NK-92 (cell line): ENCODE results near the gene ABHD11.

ENCODE experiments used
- DNase-seq: peaks from one replicate; lab custom pipeline; 2025; ENCODE audit not compliant: unreplicated experiment; lab: John Stamatoyannopoulos, UW

ABHD11 gene

DNA sequence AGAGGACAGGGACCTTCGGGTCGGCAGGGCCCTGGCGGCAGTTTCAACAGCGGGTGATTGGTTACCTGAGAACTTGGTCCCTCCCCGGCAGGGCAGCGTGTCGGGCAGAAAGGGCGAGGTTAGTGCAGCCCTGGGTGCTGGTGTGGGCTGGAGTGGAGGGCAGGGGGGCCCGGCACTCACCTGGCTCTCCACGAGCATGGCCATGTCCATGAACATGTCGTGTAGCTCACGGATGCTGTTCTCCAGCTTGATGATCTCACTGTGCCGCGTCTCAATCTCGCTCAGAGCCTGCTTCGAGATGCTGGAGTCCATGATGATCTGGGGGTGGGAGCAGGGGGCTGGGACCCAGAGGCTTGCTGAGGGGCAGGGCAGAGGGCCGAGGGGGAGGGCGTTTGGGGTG, 35.9 kb downstream of the ABHD11 start:
- no peak for DNase-seq

DNA sequence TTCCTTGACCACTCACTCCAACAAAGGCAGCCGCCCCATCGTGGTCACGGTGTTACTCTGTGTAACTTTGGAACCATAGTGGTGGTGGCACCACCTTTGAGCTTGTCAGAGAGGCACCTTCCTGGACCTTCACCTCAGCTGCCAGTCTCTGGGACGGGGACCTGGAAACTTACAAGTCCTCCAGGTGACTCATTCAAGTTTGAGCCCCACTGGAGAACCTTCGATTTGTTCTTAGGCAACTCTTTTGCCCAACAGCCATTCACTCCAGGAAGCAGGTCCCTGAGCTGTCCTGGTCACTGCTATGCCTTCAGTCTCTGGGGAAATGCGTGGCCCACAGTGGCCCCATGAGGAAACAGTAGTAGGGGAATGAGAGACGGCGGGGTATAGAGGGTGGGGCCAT, 36.4 kb downstream of the ABHD11 start:
- no peak for DNase-seq

DNA sequence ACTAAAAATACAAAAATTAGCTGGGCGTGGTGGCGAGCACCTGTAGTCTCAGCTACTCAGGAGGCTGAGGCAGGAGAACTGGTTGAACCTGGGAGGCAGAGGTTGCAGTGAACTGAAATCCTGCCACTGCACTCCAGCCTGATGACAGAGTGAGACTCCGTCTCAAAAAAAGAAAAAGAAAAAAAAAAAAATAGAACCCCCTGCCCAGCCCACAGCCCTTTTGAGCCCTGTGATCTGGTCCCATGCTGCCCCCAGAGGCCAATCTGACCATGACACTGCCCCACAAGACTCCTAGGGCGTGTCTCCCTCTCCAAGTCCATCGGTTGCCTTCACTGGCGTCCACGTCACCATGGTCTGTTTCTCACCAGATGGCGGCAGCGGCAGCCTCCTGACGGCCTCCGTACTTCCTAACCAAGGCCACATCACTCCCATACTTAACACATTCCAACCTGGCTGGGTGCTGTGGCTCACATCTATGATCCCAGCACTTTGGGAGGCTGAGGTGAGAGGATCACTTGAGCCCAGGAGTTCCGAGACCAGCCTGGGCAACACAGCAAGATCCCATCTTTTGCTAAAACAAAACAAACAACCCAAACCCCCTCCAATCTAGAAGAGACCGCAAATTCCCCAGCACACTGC, 37.1 kb downstream of the ABHD11 start:
- no peak for DNase-seq

DNA sequence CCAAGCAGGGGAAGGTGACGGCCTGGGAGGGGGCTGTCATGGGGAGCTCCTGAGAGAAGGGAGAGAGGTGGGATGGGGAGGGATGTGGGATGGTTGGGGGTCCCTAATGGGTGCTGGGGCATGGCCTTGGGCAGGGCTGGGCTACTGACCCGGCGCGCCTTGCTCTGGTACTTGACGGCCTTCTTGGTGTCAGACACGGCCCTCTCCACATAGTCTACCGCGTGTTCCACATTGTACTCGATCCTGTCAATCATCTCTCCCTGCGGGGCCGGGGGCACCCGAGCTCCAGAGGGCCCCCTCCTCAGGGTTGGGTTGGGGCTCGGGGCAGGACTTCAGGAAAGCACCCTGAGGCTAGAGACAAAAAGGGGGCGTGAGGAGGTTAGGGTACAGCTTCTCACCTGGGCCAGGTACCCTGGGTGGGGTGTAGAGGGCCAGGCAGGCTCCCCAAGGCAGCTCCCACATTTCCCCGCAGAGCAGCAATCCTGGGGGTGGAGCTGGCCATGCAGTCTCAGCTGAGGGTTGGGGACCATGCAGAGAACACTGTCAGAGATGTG, 37.9 kb downstream of the ABHD11 start:
- DNase-seq = no peak

DNA sequence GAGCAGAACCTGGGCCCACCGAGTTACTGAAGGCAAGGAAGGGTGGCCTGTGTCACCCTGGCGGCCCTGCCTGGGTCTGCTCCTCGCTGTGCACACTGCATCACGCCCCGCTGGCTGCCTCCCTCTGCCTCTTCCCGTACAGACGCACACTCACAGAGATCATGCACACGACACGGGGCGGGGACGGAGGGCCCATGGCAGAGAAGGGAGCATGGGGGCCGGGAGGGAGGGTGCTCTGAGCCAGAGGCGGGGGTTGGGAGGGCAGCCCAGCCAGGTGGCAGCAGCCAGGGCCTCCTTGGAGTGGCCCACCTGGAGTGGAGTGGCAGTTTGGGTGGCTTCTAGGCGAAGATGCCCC, 38.6 kb downstream of the ABHD11 start:
- DNase-seq = no peak

DNA sequence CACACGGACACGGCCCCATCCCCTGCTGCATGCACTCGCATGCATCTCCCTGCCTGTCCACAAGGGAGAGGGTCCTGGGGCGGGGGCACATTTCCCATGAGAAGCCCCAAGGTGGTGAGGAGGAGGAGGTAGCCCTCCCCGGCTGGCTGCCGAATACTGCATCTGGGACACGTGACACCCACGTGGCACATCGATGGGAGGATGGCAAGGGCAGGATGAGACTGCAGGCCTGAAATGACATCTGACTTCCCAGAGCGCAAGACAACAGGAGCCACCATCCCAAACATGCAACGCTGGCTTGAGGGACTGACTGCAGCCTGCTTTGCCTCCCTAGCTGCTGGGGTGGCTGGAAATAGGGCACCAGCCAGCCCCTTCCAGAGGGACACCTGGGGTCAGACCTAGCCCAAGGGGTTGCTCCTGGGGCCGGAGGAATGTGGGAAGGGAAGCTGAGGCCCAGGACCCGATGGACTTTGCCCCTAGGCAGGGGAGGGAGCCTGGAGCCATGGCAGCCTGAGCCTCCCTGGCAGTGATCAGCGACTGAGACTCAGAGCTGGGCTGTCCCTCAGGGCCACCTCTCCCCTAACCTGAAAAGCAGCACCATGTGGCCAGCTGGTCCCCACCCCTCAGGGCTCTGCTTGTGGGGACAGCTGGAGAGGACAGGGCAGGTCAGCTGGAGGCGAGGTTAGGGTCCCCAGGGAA, 39.1 kb downstream of the ABHD11 start:
- DNase-seq = no peak

DNA sequence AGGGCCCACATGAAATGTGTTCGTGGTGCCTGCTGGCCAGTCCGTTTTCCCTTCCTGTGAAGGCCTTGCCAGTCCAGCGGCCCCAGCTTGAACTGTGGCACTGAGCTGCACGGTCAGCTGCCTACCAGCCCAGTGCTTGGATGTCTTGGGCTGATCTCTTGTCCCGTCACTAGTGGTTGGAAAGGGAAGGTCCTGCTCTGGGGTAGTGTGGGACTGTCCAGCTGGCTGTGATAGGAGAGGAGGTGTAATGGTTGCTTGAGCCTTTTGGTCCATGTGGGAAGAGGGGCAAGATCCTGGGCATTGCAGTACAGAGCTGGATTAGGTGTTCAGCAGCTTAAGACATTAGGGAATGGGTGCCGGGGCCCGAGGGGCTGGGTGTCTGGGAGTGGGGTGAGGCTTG, 40.2 kb downstream of the ABHD11 start:
- no peak for DNase-seq

DNA sequence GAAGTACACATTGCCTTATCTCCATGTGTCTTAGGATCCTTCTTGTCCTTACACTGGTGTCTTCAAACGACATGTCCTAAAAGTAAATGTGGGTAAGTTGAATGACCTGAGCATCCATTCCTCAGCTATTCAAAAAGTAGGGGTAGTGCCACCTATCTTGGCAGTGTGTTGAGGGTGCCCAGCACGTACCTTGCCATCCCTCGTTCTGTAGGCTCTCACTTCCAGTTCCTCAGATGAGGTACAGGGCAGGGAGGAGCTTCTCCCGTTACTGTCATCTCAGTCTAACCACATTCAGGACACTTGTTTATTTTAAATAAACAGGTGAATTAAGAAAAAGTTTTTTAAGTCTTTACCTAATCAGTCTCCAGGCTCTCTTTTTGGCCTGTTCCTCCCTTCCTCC, 42.2 kb downstream of the ABHD11 start:
- no peak for DNase-seq

DNA sequence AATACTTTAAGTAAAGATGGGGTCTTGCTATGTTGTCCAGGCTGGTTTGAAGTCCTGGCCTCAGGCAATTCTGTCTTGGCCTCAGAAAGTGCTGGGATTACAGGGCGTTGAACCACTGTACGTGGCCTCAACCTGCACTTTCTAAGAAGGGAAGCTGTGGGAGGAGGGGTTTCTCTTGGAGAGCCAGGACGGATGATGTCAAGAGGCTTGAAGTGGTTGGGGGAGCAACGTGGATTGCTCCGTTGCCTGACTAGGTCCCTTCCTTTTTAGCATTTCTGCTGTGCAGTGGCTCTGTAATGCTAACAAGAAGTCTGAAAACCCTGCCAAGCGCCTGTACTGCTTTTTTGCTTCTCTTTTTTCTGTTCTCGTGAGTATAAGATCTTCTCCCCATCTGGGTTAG, 48.0 kb downstream of the ABHD11 start:
- DNase-seq = no peak

DNA sequence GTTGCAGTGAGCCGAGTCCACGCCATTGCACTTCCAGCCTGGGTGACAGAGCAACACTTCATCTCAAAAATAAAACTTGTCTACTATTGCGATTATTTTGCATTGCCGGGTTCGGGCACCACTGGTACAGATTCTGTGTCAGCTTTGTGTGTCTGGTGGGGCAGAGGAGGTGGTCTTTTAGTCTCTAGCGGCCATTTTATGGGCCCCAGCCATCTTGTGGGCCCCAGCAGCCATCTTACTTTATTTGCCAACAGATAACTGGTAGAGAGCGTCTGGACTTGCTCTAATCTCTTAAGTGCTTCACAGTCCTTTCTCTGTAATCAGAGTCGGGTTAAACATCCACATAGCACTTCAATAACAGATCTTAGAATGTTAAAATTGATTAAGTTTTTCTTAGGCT, 50.3 kb downstream of the ABHD11 start:
- no peak for DNase-seq
